ENCODE measurements around the gene RBPMS2.
"Not testable (repeated sequence)": the region's sequence is repeated elsewhere in the genome, so short reads cannot be mapped to it uniquely, and the experiment has no call there.

Gene RBPMS2

DNA sequence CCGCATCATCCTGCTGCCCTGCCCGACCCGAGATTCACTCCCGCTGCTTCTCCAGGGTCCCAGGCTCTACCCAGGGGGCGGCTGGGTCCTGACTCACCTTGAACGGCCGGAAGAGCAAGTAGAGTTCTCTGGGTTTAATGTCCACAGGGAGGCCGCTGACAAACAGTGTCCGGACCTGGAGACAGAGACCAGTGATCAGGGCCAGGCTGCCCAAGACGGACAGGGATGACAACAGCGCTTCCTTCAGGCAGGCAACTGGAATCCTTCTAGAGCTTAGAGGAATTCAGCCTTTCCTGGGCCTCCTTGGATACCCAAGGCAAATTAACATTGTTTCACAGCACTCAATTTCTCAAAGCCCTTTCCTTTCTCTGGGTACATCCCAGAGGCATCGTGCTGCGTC, 23.9 kb downstream of the RBPMS2 start:
- no peak for DNase-seq

- no peak for DNase-seq
These were observed 25.3 kb downstream of the RBPMS2 start for GRCh38 chr15:64749999-64750657.

GRCh38 chr15:64749167-64749566, 26.2 kb downstream of the RBPMS2 start:
- DNase-seq, result no peak

- no peak for DNase-seq
These were observed 27.1 kb downstream of the RBPMS2 start for GRCh38 chr15:64748251-64748650.

- no peak for DNase-seq
These were observed 27.8 kb downstream of the RBPMS2 start for GRCh38 chr15:64747578-64747977.

GRCh38 chr15:64746921-64747320, 28.5 kb downstream of the RBPMS2 start:
- no peak for DNase-seq

DNA sequence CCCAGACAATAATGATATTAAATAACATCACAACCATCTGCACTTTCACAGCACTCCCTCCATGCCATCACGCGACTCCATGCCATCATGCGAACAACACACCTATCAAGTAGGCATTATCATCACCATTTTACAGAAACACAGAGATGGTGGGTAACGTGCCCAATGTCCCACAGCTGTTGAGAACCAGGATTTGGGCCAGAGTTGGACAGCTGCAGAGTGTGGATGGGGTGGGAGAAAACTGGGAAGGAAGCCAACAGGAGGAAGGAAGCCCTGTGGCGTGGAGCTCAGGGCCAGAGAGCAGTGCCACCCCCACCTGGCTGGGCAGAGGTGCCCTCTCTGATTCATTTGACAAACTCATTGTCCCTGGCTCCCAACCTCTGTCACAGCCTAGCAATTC, 29.0 kb downstream of the RBPMS2 start:
- no peak for DNase-seq

DNA sequence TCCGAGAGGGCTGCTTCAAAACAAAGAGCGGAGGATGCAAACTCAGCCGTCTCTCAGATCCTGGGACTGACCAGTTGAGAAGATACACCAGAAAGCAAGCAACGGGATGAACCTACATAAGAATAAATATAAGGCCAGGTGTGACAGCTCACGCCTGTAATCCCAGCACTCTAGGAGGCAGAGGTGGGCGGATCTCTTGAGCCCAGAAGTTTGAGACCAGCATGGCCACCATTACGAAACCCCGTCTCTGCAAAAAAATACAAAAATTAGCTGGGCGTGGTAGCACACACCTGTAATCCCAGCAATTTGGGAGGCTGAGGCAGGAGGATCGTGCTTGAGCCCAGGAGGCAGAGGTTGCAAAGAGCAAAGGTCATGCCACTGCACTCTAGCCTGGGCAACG, 31.7 kb downstream of the RBPMS2 start:
- DNase-seq, result no peak

DNA sequence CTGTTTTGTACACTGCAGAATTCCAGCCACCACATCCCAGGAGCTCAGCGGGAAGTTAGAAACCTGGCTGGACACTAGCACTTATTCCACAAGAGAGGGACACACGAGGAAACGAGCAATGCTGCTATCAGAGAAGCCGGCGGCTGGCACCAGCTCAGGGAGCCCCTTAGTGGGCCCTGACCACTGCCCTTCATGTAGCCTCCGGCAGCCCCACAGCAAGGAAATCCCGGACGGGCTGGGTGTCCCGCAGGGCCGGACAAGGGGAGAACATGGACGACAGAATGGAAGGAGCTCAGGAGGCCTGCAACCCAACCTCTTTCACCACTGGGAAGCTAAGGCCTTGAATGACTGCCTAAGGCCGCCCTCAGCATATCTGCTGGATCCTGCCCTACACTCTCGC, 32.5 kb downstream of the RBPMS2 start:
- DNase-seq, result no peak

DNA sequence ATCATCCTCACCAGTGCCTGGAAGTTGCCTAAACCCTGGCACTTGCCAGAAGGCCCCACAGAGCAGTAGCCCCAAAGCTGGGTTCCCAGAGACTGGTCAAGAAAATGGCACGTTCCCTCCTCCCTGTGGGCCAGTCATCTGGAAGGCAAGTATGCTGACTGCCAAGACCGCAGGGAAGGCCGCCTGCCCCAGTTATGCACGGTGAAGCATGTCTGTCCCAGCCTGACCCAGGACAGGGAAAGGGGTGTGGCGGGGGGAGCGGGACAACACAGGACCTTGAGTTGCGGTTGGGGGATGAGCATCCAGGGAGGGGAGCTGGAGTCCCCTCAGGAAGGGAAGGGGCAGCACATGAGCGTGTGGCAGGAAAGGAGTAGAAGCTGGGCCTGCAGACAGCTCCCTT, 33.0 kb downstream of the RBPMS2 start:
- no peak for DNase-seq

DNA sequence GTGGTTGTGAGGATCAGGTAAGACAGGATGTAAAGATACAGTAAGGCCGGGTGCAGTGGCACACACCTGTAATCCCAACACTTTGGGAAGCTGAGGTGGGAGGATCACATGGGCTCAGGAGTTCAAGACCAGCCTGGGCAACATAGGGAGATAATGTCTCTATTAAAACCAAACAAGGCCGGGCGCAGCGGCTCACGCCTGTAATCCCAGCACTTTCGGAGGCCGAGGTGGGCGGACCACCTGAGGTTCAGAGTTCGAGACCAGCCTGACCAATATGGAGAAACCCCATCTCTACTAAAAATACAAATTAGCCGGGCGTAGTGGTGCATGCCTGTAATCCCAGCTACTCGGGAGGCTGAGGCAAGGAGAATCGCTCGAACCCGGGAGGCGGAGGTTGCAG, 33.7 kb downstream of the RBPMS2 start:
- DNase-seq, result not testable (repeated sequence)

DNA sequence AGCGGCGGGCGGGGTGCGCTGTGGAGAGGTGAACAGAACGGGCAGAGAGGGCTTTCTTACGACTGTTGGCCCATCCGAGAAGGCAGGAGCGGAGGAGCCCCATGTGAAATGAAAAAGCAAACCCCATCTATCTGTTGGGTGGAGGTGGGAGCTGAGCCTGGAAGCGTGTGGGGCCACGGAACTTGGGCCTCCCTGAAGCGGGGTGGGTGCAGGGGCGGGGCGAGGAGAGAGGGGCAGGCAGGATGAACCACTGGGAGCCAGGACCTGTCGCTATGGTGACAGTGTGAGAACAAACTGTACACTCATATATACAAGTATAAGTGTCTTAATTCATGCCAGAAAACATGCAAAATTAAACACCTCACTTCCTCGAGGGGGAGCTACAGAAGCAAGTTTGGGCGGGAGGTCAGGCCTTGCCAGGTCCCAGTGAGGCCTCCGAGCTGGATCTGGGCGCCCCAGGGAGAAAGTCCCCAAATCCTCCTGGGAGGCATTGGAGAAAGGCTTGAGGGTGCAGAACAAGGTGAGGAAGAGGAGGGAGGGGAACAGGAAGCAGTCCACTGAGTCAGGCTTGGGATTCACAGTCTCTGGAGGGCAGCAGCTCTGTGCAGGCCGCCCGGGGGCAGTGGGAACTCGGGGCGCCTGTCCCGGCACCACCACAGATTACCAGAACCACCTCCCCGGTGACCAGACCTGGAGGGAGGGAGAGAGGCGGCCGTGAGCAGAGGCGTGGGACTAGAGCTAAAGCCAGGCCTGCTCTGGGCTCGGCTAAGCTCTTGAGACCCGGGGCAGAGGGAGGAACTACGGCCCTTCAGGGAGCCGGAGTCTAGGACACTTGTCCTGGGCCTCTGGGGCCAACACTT, 34.8 kb downstream of the RBPMS2 start:
- no peak for DNase-seq

- DNase-seq, result no peak
These were observed 35.7 kb downstream of the RBPMS2 start for GRCh38 chr15:64739577-64740143.

DNA sequence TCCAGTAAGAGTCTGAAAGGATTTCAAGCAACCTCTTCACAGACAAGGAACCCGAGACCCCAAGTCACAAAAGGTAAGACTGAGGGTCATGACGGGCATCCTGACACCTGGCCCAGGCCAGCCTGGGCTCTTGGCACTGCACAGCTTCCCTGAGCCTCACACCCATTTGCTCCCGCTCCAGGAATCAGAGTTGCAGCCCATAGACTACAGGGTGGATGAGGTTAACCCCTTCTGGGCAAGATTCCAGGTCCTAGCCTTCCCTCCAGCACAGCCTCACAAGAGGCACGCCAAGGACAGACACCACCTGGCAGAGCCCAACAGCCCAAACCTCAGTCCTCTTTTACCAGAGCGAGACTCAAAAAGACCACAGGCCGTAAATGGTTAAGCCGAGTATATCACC, 36.2 kb downstream of the RBPMS2 start:
- no peak for DNase-seq

- DNase-seq, result no peak
These were observed 36.9 kb downstream of the RBPMS2 start for GRCh38 chr15:64738226-64739095.

DNA sequence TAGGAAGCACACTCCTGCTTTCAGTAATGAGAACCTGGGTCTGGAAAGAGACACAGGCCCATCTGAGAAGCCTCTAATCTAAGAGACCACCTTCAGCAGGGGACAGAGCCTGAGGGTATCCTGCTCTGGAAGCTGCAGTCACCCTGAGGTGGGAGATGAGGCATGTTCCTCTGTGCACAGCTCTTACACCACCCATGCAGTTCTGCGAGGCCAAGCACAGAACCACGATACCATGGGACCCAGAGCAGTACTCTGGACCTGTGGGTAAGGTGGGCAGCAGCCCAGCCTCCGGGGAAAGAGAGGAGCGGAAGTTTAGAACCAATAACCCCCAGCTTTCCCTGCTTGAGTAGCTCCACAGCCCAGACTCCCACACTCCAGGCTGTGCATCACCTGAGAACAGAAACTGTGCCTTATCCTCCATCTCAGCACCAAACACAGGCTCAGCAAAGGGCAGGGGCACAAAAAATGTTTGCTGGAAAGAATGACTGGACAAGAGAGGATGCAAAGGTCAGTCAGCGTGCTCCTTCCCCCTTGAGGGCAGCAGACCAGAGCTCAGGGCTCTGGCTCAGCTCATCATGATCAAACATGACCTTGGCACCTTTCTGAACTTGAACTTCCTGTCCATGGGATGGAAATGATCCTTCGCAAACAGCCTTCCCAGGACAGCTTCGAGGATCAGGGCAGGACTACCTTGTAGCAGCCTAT, 43.1 kb downstream of the RBPMS2 start:
- DNase-seq, result no peak

DNA sequence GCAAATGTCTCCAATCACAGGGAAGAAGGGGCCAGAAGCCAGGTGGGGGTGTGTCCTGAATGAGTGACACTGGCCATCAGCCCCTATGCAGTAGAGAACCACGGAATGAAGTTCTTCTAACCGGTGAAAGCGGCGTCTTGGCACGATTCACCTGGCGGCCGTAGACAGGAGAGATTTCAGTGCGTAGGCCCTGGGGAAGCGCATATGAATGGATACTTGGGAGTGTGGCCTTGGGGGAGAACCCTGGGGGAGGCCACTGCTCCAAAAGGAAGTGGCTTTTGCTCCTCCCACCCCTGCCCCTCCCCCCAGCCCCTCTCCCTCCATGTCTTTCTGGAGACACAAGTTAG, 43.6 kb downstream of the RBPMS2 start:
- no peak for DNase-seq

- peak; percentile 91 for DNase-seq
These were observed 44.2 kb downstream of the RBPMS2 start for GRCh38 chr15:64731012-64731804.

DNA sequence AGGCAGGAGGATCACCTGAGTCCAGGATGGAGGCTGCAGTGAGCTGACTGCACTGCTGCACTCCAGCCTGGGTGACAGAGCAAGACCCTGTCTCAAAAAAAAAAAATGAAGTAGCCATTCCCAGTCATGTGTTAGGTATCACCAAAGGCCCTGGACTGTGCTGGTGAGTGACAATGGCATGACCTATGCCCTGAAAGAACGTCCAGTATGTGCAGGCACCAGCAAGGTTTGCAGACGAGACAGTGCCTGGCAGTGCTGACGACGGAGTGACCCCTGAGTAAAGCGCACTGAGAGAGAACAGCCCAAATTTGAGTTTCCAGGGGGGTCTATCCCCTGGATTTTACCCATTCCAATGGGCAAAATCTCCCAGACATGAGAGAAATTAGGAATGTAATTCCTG, 45.2 kb downstream of the RBPMS2 start:
- DNase-seq, result no peak

DNA sequence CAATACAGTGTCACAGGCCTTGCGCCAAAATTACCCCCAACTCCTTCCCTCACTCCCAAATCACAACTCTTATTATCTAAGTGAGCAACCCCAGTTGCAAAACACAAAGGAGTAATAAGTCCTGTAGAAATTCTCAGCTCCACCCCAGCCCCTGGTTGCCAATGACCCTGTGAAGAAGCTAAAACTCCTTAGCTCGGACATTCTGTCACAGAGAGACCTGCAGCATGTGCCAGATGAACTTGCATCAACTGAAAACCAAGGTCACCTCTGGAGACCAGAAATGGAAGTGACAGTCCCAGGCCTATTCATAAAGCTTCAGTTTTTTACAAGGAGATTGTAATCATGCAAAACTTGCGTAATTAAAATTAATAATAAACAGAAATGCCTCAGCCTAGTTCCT, 55.2 kb downstream of the RBPMS2 start:
- no peak for DNase-seq

DNA sequence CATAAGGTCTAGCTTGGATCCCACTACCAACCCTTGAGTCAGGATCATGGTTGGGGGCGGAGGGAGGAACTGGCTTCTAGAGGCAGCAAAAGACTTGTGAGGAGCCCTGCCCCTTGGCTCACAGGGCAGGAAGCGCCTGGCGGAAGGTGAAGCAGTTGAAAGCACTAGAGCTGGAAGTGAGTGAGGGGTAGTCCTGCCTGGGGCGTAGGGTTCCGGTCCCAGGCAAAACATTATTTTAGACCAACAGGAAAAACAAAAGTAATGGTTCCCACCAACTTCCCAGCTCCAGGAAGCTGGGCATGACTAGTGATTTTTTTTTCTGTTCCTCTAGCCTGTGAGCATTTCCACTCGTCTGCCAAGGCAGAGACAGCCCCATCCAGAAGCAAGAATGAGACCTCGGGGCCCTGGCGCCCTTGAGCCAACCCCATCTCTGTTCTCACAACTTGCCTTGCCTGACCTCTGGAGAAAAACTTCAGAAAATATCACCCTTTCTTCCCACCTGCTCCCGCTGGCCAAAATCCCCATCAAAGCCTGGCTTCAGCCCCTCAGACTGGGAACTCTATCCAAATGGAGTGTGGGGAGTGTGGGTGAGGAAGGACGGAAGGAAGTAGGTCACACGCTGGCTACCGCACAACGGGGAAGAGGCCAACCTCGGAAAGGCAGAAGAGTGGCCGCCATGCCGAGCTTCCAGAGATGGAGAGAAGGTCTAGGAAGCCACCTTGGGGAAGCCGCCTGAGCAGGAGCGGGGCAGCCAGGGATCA, 57.5 kb downstream of the RBPMS2 start:
- no peak for DNase-seq

Data from T-helper 9 cell (primary cell).